ENCODE measurements around the gene DTX4. TPM values are rescaled to one million over a fixed set of nuclear protein-coding genes. Genes with fewer than 3 reads are reported as not detected.

The DTX4 gene
- total and polyA plus RNA-seq, 2 experiments from 2014 or later: 15.4 to 27.5 TPM

DNA sequence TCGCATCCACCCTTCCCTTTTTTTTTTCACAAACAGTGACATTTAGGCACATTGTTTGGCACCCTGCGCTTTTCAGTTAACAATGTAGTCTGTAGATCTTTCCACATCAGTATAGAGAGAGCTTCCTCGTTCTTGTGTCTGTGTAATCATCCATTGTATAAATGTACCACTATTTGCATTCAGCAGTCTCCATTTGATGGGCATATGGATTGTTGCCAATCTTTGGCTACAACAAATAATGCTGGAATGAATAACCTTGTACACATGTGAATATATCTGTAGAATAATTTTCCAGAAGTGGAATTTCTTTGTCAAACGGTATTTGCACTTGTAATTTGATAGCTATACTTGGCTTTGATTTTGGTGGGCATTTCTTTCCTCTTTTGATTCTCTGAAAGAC, 23.7 kb downstream of the DTX4 start:
- Histone ChIP-seq H2AFZ (no peak overlapping the region), H3K4me1 (ENCODE audit: insufficient read depth) (peaks cover 5% of the 10 kb centered on the region), H3K9me3 (ENCODE audit: low read depth) (no peaks in the 10 kb centered on the region), H3K4me2 (no peak overlapping the region), H3K36me3 (replicated peaks; ENCODE audit: insufficient read depth, low read depth) (peaks cover 5% of the 10 kb centered on the region), H3K4me3 (no peak overlapping the region), H3K27me3 (no peaks in the 10 kb centered on the region), H3K27ac (no peak overlapping the region), H3K9me2 (replicated peaks; ENCODE audit: insufficient read depth) (no peaks in the 10 kb centered on the region), H4K20me1 (ENCODE audit: insufficient read depth, poor library complexity, severe bottlenecking) (no peaks in the 10 kb centered on the region), H3K79me2 (no peaks in the 10 kb centered on the region)
- no peak for TF ChIP-seq EZH2 (IDR thresholded peaks at IDR 0.05; ENCODE audit: borderline replicate concordance)
- no peak for TF ChIP-seq EZH2phosphoT487 (IDR thresholded peaks at IDR 0.05; ENCODE audit: low read depth, severe bottlenecking, unreplicated experiment)
- TF ChIP-seq, protein P1, sequence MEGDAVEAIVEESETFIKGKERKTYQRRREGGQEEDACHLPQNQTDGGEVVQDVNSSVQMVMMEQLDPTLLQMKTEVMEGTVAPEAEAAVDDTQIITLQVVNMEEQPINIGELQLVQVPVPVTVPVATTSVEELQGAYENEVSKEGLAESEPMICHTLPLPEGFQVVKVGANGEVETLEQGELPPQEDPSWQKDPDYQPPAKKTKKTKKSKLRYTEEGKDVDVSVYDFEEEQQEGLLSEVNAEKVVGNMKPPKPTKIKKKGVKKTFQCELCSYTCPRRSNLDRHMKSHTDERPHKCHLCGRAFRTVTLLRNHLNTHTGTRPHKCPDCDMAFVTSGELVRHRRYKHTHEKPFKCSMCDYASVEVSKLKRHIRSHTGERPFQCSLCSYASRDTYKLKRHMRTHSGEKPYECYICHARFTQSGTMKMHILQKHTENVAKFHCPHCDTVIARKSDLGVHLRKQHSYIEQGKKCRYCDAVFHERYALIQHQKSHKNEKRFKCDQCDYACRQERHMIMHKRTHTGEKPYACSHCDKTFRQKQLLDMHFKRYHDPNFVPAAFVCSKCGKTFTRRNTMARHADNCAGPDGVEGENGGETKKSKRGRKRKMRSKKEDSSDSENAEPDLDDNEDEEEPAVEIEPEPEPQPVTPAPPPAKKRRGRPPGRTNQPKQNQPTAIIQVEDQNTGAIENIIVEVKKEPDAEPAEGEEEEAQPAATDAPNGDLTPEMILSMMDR (IDR thresholded peaks at IDR 0.05; ENCODE audit: poor library complexity): no peak
- no peak for DNase-seq (ENCODE audit: low spot score)
- 88% methylated on average over 4 of the region's 4 CpGs for WGBS (ENCODE audit: low lambda C conversion rate, missing lambda C conversion rate)

GRCh38 chr11:59196777-59197176, 24.8 kb downstream of the DTX4 start:
- TF ChIP-seq, protein P1 (IDR thresholded peaks at IDR 0.05; ENCODE audit: poor library complexity): no peak
- TF ChIP-seq EZH2 (IDR thresholded peaks at IDR 0.05; ENCODE audit: borderline replicate concordance): no peak
- no peak for TF ChIP-seq EZH2phosphoT487 (IDR thresholded peaks at IDR 0.05; ENCODE audit: low read depth, severe bottlenecking, unreplicated experiment)
- Histone ChIP-seq H3K4me2 (no peak overlapping the region), H2AFZ (no peak overlapping the region), H3K79me2 (no peaks in the 10 kb centered on the region), H3K9me2 (replicated peaks; ENCODE audit: insufficient read depth) (no peaks in the 10 kb centered on the region), H3K27ac (no peak overlapping the region), H3K4me3 (no peak overlapping the region), H3K4me1 (ENCODE audit: insufficient read depth) (peaks cover 5% of the 10 kb centered on the region), H3K9me3 (ENCODE audit: low read depth) (no peaks in the 10 kb centered on the region), H4K20me1 (ENCODE audit: insufficient read depth, poor library complexity, severe bottlenecking) (no peaks in the 10 kb centered on the region), H3K36me3 (replicated peaks; ENCODE audit: insufficient read depth, low read depth) (peaks cover 5% of the 10 kb centered on the region), H3K27me3 (no peaks in the 10 kb centered on the region)
- no peak for DNase-seq (ENCODE audit: low spot score)
- 100% methylated on average over 2 of the region's 2 CpGs for WGBS (ENCODE audit: low lambda C conversion rate, missing lambda C conversion rate)

GRCh38 chr11:59197991-59198390, 26.1 kb downstream of the DTX4 start:
- H3K4me1 ChIP-seq (ENCODE audit: insufficient read depth): peaks cover 5% of the 10 kb centered on the region
- no peaks in the 10 kb centered on the region for H3K9me2 ChIP-seq (replicated peaks; ENCODE audit: insufficient read depth)
- peak; percentile 78 for DNase-seq (ENCODE audit: low spot score)
- H3K27me3 ChIP-seq: no peaks in the 10 kb centered on the region
- no peak overlapping the region for H3K4me3 ChIP-seq
- H4K20me1 ChIP-seq (ENCODE audit: insufficient read depth, poor library complexity, severe bottlenecking): no peaks in the 10 kb centered on the region
- no peak overlapping the region for H2AFZ ChIP-seq
- 57% methylated on average over 9 of the region's 9 CpGs for WGBS (ENCODE audit: low lambda C conversion rate, missing lambda C conversion rate)
- no peak overlapping the region for H3K4me2 ChIP-seq
- TF ChIP-seq, protein P1 (IDR thresholded peaks at IDR 0.05; ENCODE audit: poor library complexity): no peak
- H3K27ac ChIP-seq: peak overlapping the region; percentile 36
- no peaks in the 10 kb centered on the region for H3K79me2 ChIP-seq
- peaks cover 5% of the 10 kb centered on the region for H3K36me3 ChIP-seq (replicated peaks; ENCODE audit: insufficient read depth, low read depth)
- H3K9me3 ChIP-seq (ENCODE audit: low read depth): no peaks in the 10 kb centered on the region

DNA sequence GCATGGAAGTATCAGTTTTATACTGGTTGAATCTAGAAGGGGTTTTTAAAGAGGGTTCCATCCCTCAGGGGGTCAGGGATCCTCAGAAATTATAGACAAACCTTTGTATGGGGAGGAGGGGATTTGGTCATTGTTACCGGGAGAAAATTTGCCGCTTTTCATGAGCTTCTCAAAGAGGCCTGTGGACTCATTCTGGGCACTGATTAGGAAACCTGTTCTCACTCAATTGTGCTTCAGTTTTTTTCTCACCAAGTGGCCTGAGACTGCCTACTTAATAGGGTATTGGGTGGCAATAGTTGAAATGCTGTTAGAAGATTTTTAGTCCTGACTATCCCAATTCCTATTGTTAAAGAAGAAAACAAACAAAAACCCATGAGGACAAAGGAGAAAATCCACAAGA, 26.8 kb downstream of the DTX4 start:
- no peak for TF ChIP-seq EZH2 (IDR thresholded peaks at IDR 0.05; ENCODE audit: borderline replicate concordance)
- TF ChIP-seq, protein P1 (IDR thresholded peaks at IDR 0.05; ENCODE audit: poor library complexity): no peak
- no peak for TF ChIP-seq EZH2phosphoT487 (IDR thresholded peaks at IDR 0.05; ENCODE audit: low read depth, severe bottlenecking, unreplicated experiment)
- Histone ChIP-seq H4K20me1 (ENCODE audit: insufficient read depth, poor library complexity, severe bottlenecking) (no peaks in the 10 kb centered on the region), H3K79me2 (no peaks in the 10 kb centered on the region), H3K9me3 (ENCODE audit: low read depth) (no peaks in the 10 kb centered on the region), H2AFZ (no peak overlapping the region), H3K36me3 (replicated peaks; ENCODE audit: insufficient read depth, low read depth) (peaks cover 5% of the 10 kb centered on the region), H3K4me2 (no peak overlapping the region), H3K27ac (no peak overlapping the region), H3K9me2 (replicated peaks; ENCODE audit: insufficient read depth) (no peaks in the 10 kb centered on the region), H3K4me1 (ENCODE audit: insufficient read depth) (peaks cover 5% of the 10 kb centered on the region), H3K27me3 (no peaks in the 10 kb centered on the region), H3K4me3 (no peak overlapping the region)
- 86% methylated on average over 2 of the region's 2 CpGs for WGBS (ENCODE audit: low lambda C conversion rate, missing lambda C conversion rate)
- DNase-seq (ENCODE audit: low spot score): no peak
